Epidermal melanocyte (primary cell): ENCODE data around the gene CDKAL1.
"Not testable (repeated sequence)": the region's sequence is repeated elsewhere in the genome, so short reads cannot be mapped to it uniquely, and the experiment has no call there.

Experiments used
- DNase-seq: peaks from one replicate; pipeline ENCODE4 v3.0.0; 2011; ENCODE audit warnings: low spot score; ENCODE audit not compliant: insufficient read length

CDKAL1 gene

GRCh38 chr6:20916086-20916485, 381.8 kb downstream of the CDKAL1 start:
- DNase-seq = no peak

- no peak for DNase-seq
These were observed 384.6 kb downstream of the CDKAL1 start for GRCh38 chr6:20918868-20919267.

- no peak for DNase-seq
These were observed 385.6 kb downstream of the CDKAL1 start for GRCh38 chr6:20919677-20920385.

GRCh38 chr6:20921578-20921977, 387.3 kb downstream of the CDKAL1 start:
- no peak for DNase-seq

GRCh38 chr6:20922743-20923142, 388.5 kb downstream of the CDKAL1 start:
- DNase-seq = no peak

- not testable (repeated sequence) for DNase-seq
These were observed 389.8 kb downstream of the CDKAL1 start for GRCh38 chr6:20924094-20924493.

GRCh38 chr6:20924911-20925543, 390.8 kb downstream of the CDKAL1 start:
- no peak for DNase-seq

GRCh38 chr6:20927130-20927860, 393.0 kb downstream of the CDKAL1 start:
- no peak for DNase-seq

- no peak for DNase-seq
These were observed 395.0 kb downstream of the CDKAL1 start for GRCh38 chr6:20929283-20929682.

- no peak for DNase-seq
These were observed 396.8 kb downstream of the CDKAL1 start for GRCh38 chr6:20931093-20931492.

- no peak for DNase-seq
These were observed 397.5 kb downstream of the CDKAL1 start for GRCh38 chr6:20931772-20932171.

- no peak for DNase-seq
These were observed 398.0 kb downstream of the CDKAL1 start for GRCh38 chr6:20932284-20932683.

GRCh38 chr6:20933057-20933788, 399.0 kb downstream of the CDKAL1 start:
- no peak for DNase-seq

- no peak for DNase-seq
These were observed 402.7 kb downstream of the CDKAL1 start for GRCh38 chr6:20936949-20937348.

GRCh38 chr6:20939161-20939775, 405.0 kb downstream of the CDKAL1 start:
- no peak for DNase-seq

GRCh38 chr6:20943040-20943627, 408.9 kb downstream of the CDKAL1 start:
- no peak for DNase-seq

- DNase-seq = no peak
These were observed 409.7 kb downstream of the CDKAL1 start for GRCh38 chr6:20943922-20944321.

GRCh38 chr6:20946022-20946421, 411.8 kb downstream of the CDKAL1 start:
- peak; percentile 45 for DNase-seq

- no peak for DNase-seq
These were observed 412.6 kb downstream of the CDKAL1 start for GRCh38 chr6:20946890-20947289.

- no peak for DNase-seq
These were observed 413.7 kb downstream of the CDKAL1 start for GRCh38 chr6:20947977-20948376.

- DNase-seq = no peak
These were observed 414.3 kb downstream of the CDKAL1 start for GRCh38 chr6:20948556-20948955.
